HepG2 (cell line): ENCODE results near the gene MREG. TPM values are rescaled to one million over a fixed set of nuclear protein-coding genes. Genes with fewer than 3 reads are reported as not detected.

Source experiments
- ATAC-seq: fragments of 200-7000 bp; cut with Tn5 transposase; 3 replicates; pipeline ENCODE4 v1.9.1; 2020; ENCODE audit warnings: mild to moderate bottlenecking, moderate library complexity
- BruUV-seq: library from RNA; stranded (reverse); fragments of 400-500 nt; replicated peaks from 2 replicates; lab custom pipeline; 2021; lab: Mats Ljungman, UMichigan
- CTCF ChIA-PET: fragments of 300-600 bp; formaldehyde crosslinking; extraction: SDS; loops from one replicate; lab custom pipeline; 2021; ENCODE audit warnings: low total read pairs, inconsistent platforms, low intra/inter-chr PET ratio; lab: Yijun Ruan, JAX
- POLR2A ChIA-PET: fragments of 350-600 bp; sonication (Branson Sonifier 250); formaldehyde crosslinking; loops from one replicate; lab custom pipeline; 2020; ENCODE audit warnings: antibody characterized with exemption, inconsistent platforms; lab: Yijun Ruan, JAX
- DNase-seq: peaks from one replicate; pipeline ENCODE4 v3.0.0-alpha.2; 2015; ENCODE audit warnings: low spot score
- FAIRE-seq: peaks from 3 replicates; lab custom pipeline; 2011; peaks lifted over from hg19 to GRCh38; lab: Jason Lieb, UNC
- H2AFZ ChIP-seq: one replicate; pipeline ENCODE4 v1.6.1; 2011; ENCODE audit warnings: low read length, inconsistent platforms
- H3K27ac ChIP-seq: fragments of 300-600 bp; 3 replicates; pipeline ENCODE4 v1.8.0; 2011; ENCODE audit warnings: mixed run types, mild to moderate bottlenecking, mixed read lengths, low read length, inconsistent platforms; ENCODE audit not compliant: insufficient read depth; ENCODE audit errors: extremely low read length
- H3K27me3 ChIP-seq, 2 experiments: fragments of 200-600 bp in 1 of 2; 2 replicates in 1 of 2; 3 replicates in 1 of 2; pipeline versions ENCODE4 v1.6.0 to v1.8.0; 2011; ENCODE audit warnings: low read length in 2 of 2, mild to moderate bottlenecking in 2 of 2, moderate library complexity in 2 of 2, inconsistent platforms in 1 of 2; ENCODE audit not compliant: insufficient read depth in 2 of 2, control insufficient read depth in 1 of 2
- H3K36me3 ChIP-seq, 2 experiments: fragments of 200-600 bp in 1 of 2; replicated peaks in 1 of 2; 2 replicates in 1 of 2; 3 replicates in 1 of 2; pipeline versions ENCODE4 v1.5.1 to v1.8.0; 2011; ENCODE audit warnings: low read length in 2 of 2, inconsistent platforms in 1 of 2; ENCODE audit not compliant: insufficient read depth in 2 of 2, control insufficient read depth in 1 of 2
- H3K4me1 ChIP-seq: 2 replicates; pipeline ENCODE4 v1.5.1; 2012; ENCODE audit warnings: low read length, inconsistent platforms; ENCODE audit not compliant: insufficient read depth
- H3K4me2 ChIP-seq: 2 replicates; pipeline ENCODE4 v1.6.0; 2011; ENCODE audit warnings: low read depth, low read length, inconsistent platforms
- H3K4me3 ChIP-seq, 3 experiments: fragments of 200-600 bp in 1 of 3; sonication (generic), shearing (Covaris generic) in 1 of 3; replicated peaks in 1 of 3; 2 replicates each; pipeline ENCODE4 v1.5.1; 2011 to 2016; ENCODE audit warnings: low read length in 3 of 3, inconsistent platforms in 2 of 3, low read depth in 2 of 3, mild to moderate bottlenecking in 2 of 3, control low read depth in 1 of 3, mixed read lengths in 1 of 3; ENCODE audit not compliant: insufficient read depth in 1 of 3
- H3K79me2 ChIP-seq: one replicate; pipeline ENCODE4 v1.6.1; 2011; ENCODE audit warnings: low read length, inconsistent platforms; ENCODE audit not compliant: insufficient read depth
- H3K9ac ChIP-seq: 2 replicates; pipeline ENCODE4 v1.6.0; 2011; ENCODE audit warnings: mild to moderate bottlenecking, low read depth, low read length, inconsistent platforms; ENCODE audit not compliant: insufficient read depth
- H3K9me3 ChIP-seq: 2 replicates; pipeline ENCODE4 v1.5.1; 2012; ENCODE audit warnings: mild to moderate bottlenecking, low read length
- H4K20me1 ChIP-seq: 2 replicates; pipeline ENCODE4 v1.6.0; 2011; ENCODE audit warnings: inconsistent platforms, mild to moderate bottlenecking, low read length, moderate library complexity; ENCODE audit not compliant: insufficient read depth
- ARID2 ChIP-seq: sonication (generic); formaldehyde crosslinking; IDR thresholded peaks from 2 replicates; pipeline ENCODE4 v1.8.1; 2022; ENCODE audit warnings: mild to moderate bottlenecking, missing genetic modification reagents, borderline replicate concordance
- ATF6 ChIP-seq: sonication (generic); formaldehyde crosslinking; conservative IDR thresholded peaks from 2 replicates; pipeline ENCODE4 v1.4.0; 2020; ENCODE audit warnings: missing genetic modification reagents
- CBX1 ChIP-seq: IDR thresholded peaks from one replicate; pipeline ENCODE4 v1.6.1; 2016; ENCODE audit warnings: antibody characterized with exemption, low read depth
- CREB3 ChIP-seq: sonication (generic); formaldehyde crosslinking; IDR thresholded peaks from 2 replicates; pipeline ENCODE4 v1.5.0; 2020; ENCODE audit warnings: missing genetic modification reagents
- HES4 ChIP-seq: sonication (generic); formaldehyde crosslinking; IDR thresholded peaks from 2 replicates; pipeline ENCODE4 v1.9.0; 2021; ENCODE audit warnings: mild to moderate bottlenecking, missing genetic modification reagents, borderline replicate concordance
- HNRNPUL1 ChIP-seq: fragments of 200-400 bp; formaldehyde crosslinking; IDR thresholded peaks from 2 replicates; pipeline ENCODE4 v1.6.1; 2017; ENCODE audit warnings: low read depth, mild to moderate bottlenecking, low read length, moderate library complexity
- KDM1A ChIP-seq: IDR thresholded peaks from 2 replicates; pipeline ENCODE4 v1.6.1; 2016; ENCODE audit warnings: missing compliant biosample characterization
- MATR3 ChIP-seq: sonication (generic); formaldehyde crosslinking; IDR thresholded peaks from 2 replicates; pipeline ENCODE4 v1.4.0; 2020; ENCODE audit warnings: missing genetic modification reagents
- NFIC ChIP-seq: IDR thresholded peaks from 2 replicates; pipeline ENCODE4 v1.6.1; 2012; ENCODE audit warnings: mild to moderate bottlenecking, low read length, inconsistent platforms
- NR0B2 ChIP-seq: sonication (generic); formaldehyde crosslinking; IDR thresholded peaks from 2 replicates; pipeline ENCODE4 v1.4.0; 2020; ENCODE audit warnings: mild to moderate bottlenecking, missing genetic modification reagents
- PAXIP1 ChIP-seq: sonication (generic); formaldehyde crosslinking; conservative IDR thresholded peaks from 2 replicates; pipeline ENCODE4 v1.4.0; 2020; ENCODE audit warnings: mild to moderate bottlenecking, missing genetic modification reagents, moderate library complexity
- RFX3 ChIP-seq: IDR thresholded peaks from 2 replicates; pipeline ENCODE4 v1.6.1; 2016; ENCODE audit warnings: missing biosample characterization, missing genetic modification reagents
- TMF1 ChIP-seq: sonication (generic); formaldehyde crosslinking; IDR thresholded peaks from 2 replicates; pipeline ENCODE4 v1.8.1; 2022; ENCODE audit warnings: low read depth, missing genetic modification reagents
- XBP1 ChIP-seq: sonication (generic); formaldehyde crosslinking; IDR thresholded peaks from 2 replicates; pipeline ENCODE4 v1.5.0; 2020; ENCODE audit warnings: missing genetic modification reagents
- ZMYM3 ChIP-seq: sonication (generic); formaldehyde crosslinking; IDR thresholded peaks from 2 replicates; pipeline ENCODE4 v1.5.1; 2020; ENCODE audit warnings: mild to moderate bottlenecking, missing genetic modification reagents
- ZNF205 ChIP-seq: IDR thresholded peaks from 2 replicates; pipeline ENCODE4 v1.6.1; 2018; ENCODE audit warnings: missing biosample characterization, missing genetic modification reagents
- ZNF350 ChIP-seq: sonication (generic); formaldehyde crosslinking; IDR thresholded peaks from 2 replicates; pipeline ENCODE4 v1.4.0; 2020; ENCODE audit warnings: mild to moderate bottlenecking, low read depth, missing genetic modification reagents, borderline replicate concordance
- ZNF841 ChIP-seq: sonication (generic); formaldehyde crosslinking; IDR thresholded peaks from 2 replicates; pipeline ENCODE4 v1.8.1; 2023; ENCODE audit warnings: missing genetic modification reagents, borderline replicate concordance
- WGBS: methylation state at CpG from one replicate; pipeline ENCODE4 v1.1.6; 2017; ENCODE audit warnings: low lambda C conversion rate; 5-methylcytosine and 5-hydroxymethylcytosine counted together
- in situ Hi-C: cut with HindIII; loops from 2 replicates; pipeline ENCODE4 v1.10.0; 2017; ENCODE audit warnings: low pct_unique_long_range_greater_than_20kb; ENCODE audit not compliant: extremely low pct_ligation_motif_present
- intact Hi-C: fragments of 100-400 bp; cut with micrococcal nuclease; formaldehyde crosslinking; loops from one replicate; pipeline ENCODE4 v1.10.0; 2022; ENCODE audit not compliant: unreplicated experiment
- polyA plus RNA-seq, 8 experiments: library from polyadenylated mRNA; depleted of rRNA in 3 of 8; stranded (reverse) in 7 of 8; unstranded in 1 of 8; fragments of >200 nt; fragmentation: Illumina TruSeq in 4 of 8; extraction: Trizol in 4 of 8; gene quantifications; 2 replicates each; pipeline versions ENCODE4 v1.2.1 to v1.2.3, GENCODE V29; 2011 to 2016; ENCODE audit warnings: low read depth in 4 of 8, missing spikeins in 1 of 8, mixed read lengths in 1 of 8; ENCODE audit not compliant: insufficient read depth in 1 of 8
- total RNA-seq, 5 experiments: library from RNA; depleted of rRNA; stranded (reverse); fragments of >200 nt; fragmentation: Illumina TruSeq; extraction: Trizol; gene quantifications; 2 replicates each; pipeline ENCODE4 v1.2.3, GENCODE V29; 2016; ENCODE audit warnings: low read depth in 1 of 5

Gene MREG
- total and polyA plus RNA-seq, 2 of the 13 experiments (the other 11 are each of a cell fraction or from before 2014, with no cell fraction given) = 7.5 to 23.3 TPM

- no peaks in the 10 kb centered on the region for H3K27me3 ChIP-seq
- FAIRE-seq (no peak), ATAC-seq (no peak), DNase-seq (no peak)
- no peak overlapping the region for H3K4me2 ChIP-seq
- H2AFZ ChIP-seq = no peak overlapping the region
- no peak overlapping the region for H3K27ac ChIP-seq
- peaks cover 2% of the 10 kb centered on the region; the same call in 1 of the 2 replicates for H4K20me1 ChIP-seq
- BruUV-seq = no TSS peak
- WGBS = 79% methylated on average over 6 of the region's 6 CpGs
- H3K4me1 ChIP-seq = peaks cover 41% of the 10 kb centered on the region
- H3K79me2 ChIP-seq = peaks cover 45% of the 10 kb centered on the region
- peaks cover 11 to 27% of the 10 kb centered on the region in 2 experiments for H3K36me3 ChIP-seq
- H3K4me3 ChIP-seq = no peak overlapping the region
- intact Hi-C loops = no loop called here
- H3K9me3 ChIP-seq = no peaks in the 10 kb centered on the region
- in situ Hi-C loops = no loop called here
- H3K9ac ChIP-seq = no peak overlapping the region
- ChIA-PET CTCF (no interaction called here), POLR2A (interaction anchor here (0.7 kb wide), 1 partner anchor 16 kb away, joined by 3 read pairs; no protein-coding TSS in a partner anchor)
- TF ChIP-seq TMF1 (CRISPR knock-in tag) (no peak), HES4 (CRISPR knock-in tag) (no peak), RFX3 (CRISPR knock-in tag) (no peak), ARID2 (CRISPR knock-in tag) (no peak), KDM1A (CRISPR knock-in tag) (0 out of 2 replicates have a peak, but pooled peaks have one; percentile 19), ZNF350 (CRISPR knock-in tag) (no peak), NR0B2 (CRISPR knock-in tag) (no peak), ATF6 (CRISPR knock-in tag) (no peak), CREB3 (CRISPR knock-in tag) (no peak), HNRNPUL1 (no peak), ZNF205 (CRISPR knock-in tag) (peak; percentile 86), MATR3 (CRISPR knock-in tag) (no peak), CBX1 (no peak), ZNF841 (CRISPR knock-in tag) (no peak), XBP1 (CRISPR knock-in tag) (no peak), NFIC (no peak), PAXIP1 (no peak), ZMYM3 (CRISPR knock-in tag) (peak; percentile 9; the same call in 1 of the 2 replicates)
Observed at GRCh38 chr2:216003876-216004696, 9.3 kb downstream of the MREG start.
